DND-41 (cell line): ENCODE results near the gene OR13A1.
"Not testable (repeated sequence)": the region's sequence is repeated elsewhere in the genome, so short reads cannot be mapped to it uniquely, and the experiment has no call there.

ENCODE experiments used
- ATAC-seq: fragments of 200-7000 bp; cut with Tn5 transposase; 3 replicates; pipeline ENCODE4 v1.9.1; 2021; ENCODE audit warnings: low read depth; ENCODE audit not compliant: insufficient read depth
- DNase-seq: peaks from one replicate; pipeline ENCODE4 v3.0.0-alpha.2; 2020
- H2AFZ ChIP-seq: 2 replicates; pipeline ENCODE4 v1.6.0; 2012; ENCODE audit warnings: low read depth, low read length
- H3K27ac ChIP-seq: 2 replicates; pipeline ENCODE4 v1.5.1; 2012; ENCODE audit warnings: low read length, inconsistent platforms
- H3K27me3 ChIP-seq: fragments of 200-600 bp; sonication (generic); 2 replicates; pipeline ENCODE4 v1.6.0; 2012; ENCODE audit warnings: low read length, mild to moderate bottlenecking, inconsistent platforms; ENCODE audit not compliant: insufficient read depth, poor library complexity
- H3K36me3 ChIP-seq: 2 replicates; pipeline ENCODE4 v1.5.1; 2012; ENCODE audit warnings: low read length, inconsistent platforms; ENCODE audit not compliant: insufficient read depth
- H3K4me1 ChIP-seq: 2 replicates; pipeline ENCODE4 v1.5.1; 2012; ENCODE audit warnings: mild to moderate bottlenecking, low read length; ENCODE audit not compliant: insufficient read depth
- H3K4me2 ChIP-seq: 2 replicates; pipeline ENCODE4 v1.6.0; 2012; ENCODE audit warnings: mild to moderate bottlenecking, moderate library complexity, low read length, inconsistent platforms; ENCODE audit not compliant: insufficient read depth
- H3K4me3 ChIP-seq, 2 experiments: fragments of 200-600 bp in 1 of 2; shearing (Covaris generic) in 1 of 2; 2 replicates each; pipeline ENCODE4 v1.5.1; 2012 to 2016; ENCODE audit warnings: inconsistent platforms in 2 of 2, low read length in 2 of 2, mild to moderate bottlenecking in 2 of 2, low read depth in 1 of 2, moderate library complexity in 1 of 2
- H3K79me2 ChIP-seq: 2 replicates; pipeline ENCODE4 v1.6.0; 2012; ENCODE audit warnings: low read length, inconsistent platforms; ENCODE audit not compliant: insufficient read depth
- H3K9ac ChIP-seq: 2 replicates; pipeline ENCODE4 v1.6.0; 2012; ENCODE audit warnings: low read depth, mild to moderate bottlenecking, inconsistent platforms, low read length, moderate library complexity
- H3K9me3 ChIP-seq: 2 replicates; pipeline ENCODE4 v1.5.1; 2012; ENCODE audit warnings: low read length, moderate library complexity, mild to moderate bottlenecking, inconsistent platforms; ENCODE audit not compliant: insufficient read depth, severe bottlenecking
- H4K20me1 ChIP-seq: 2 replicates; pipeline ENCODE4 v1.6.0; 2012; ENCODE audit warnings: low read length; ENCODE audit not compliant: insufficient read depth
- CTCF ChIP-seq: IDR thresholded peaks from 2 replicates; pipeline ENCODE4 v1.5.1; 2012; ENCODE audit warnings: borderline replicate concordance, low read length, moderate library complexity, mild to moderate bottlenecking; ENCODE audit not compliant: poor library complexity, severe bottlenecking; ENCODE audit errors: extremely low read depth
- EZH2 ChIP-seq: IDR thresholded peaks from 3 replicates; pipeline ENCODE4 v1.6.1; 2012; ENCODE audit warnings: borderline replicate concordance, low read depth, mild to moderate bottlenecking, moderate library complexity, low read length, inconsistent platforms; ENCODE audit not compliant: severe bottlenecking

Gene OR13A1

GRCh38 chr10:45280113-45280760, 35.2 kb downstream of the OR13A1 start:
- H3K9ac ChIP-seq, result no peak overlapping the region
- H3K4me1 ChIP-seq, result no peaks in the 10 kb centered on the region
- no peaks in the 10 kb centered on the region for H3K36me3 ChIP-seq
- no peak overlapping the region for H3K4me3 ChIP-seq
- peaks cover 19% of the 10 kb centered on the region for H3K27me3 ChIP-seq
- TF ChIP-seq CTCF (no peak), EZH2 (no peak)
- no peak for ATAC-seq
- H4K20me1 ChIP-seq, result no peaks in the 10 kb centered on the region
- H2AFZ ChIP-seq, result no peak overlapping the region
- no peak for DNase-seq
- no peaks in the 10 kb centered on the region for H3K9me3 ChIP-seq
- no peak overlapping the region for H3K4me2 ChIP-seq
- H3K79me2 ChIP-seq, result no peaks in the 10 kb centered on the region
- H3K27ac ChIP-seq, result no peak overlapping the region

DNA sequence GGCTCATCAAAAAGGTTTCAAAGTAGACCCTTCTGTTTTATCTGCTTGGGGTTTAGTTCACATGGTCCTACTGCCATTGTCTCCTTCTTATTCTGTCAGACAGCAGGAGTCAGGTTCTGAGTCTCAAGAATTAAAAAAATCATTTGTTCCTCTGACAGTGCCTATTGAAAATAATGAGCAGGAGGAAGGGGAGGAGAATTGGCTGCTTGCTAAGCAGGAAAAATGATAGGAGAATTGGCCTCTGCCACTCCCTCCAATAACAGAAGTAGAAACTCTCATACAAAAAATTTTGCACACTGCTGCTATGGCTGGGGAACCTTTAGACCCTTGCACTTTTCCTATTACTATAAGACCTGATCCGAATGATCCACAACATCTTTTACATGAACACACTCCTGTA, 35.7 kb downstream of the OR13A1 start:
- H3K4me1 ChIP-seq, result no peaks in the 10 kb centered on the region

DNA sequence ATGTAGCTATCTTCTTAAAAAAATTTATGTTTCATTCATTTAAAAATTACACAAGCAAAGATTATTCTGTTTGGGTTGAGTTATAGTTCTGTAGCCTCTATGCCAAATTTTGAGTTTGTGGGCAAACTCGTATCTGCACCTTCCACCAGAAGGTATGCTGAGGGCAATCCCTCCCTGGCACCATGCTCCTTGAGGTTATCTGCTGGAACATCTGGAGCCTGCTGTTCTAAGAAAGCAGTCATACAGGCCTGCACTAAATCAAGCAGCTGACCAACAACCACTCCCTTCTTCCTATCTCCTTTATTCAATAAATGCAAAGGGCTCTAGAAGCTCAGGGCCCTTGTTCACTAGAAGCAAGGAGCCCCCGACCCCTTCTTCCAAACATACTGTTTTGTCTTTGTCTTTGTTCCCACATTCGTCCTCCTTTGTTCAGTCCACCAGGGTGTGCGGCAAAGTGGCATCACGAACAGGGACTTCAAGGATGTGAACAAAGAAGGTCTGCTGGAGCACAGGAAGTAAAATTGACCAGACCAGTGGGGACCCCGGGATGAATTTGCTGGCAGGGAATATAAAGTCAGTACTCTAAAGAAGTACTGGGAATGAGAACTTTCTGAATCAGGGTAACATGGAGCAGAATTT, 36.4 kb downstream of the OR13A1 start:
- no peaks in the 10 kb centered on the region for H3K9me3 ChIP-seq
- no peak overlapping the region for H3K4me2 ChIP-seq
- no peak overlapping the region for H2AFZ ChIP-seq
- no peaks in the 10 kb centered on the region for H3K4me1 ChIP-seq
- TF ChIP-seq CTCF (no peak), EZH2 (no peak)
- H3K27me3 ChIP-seq, result peaks cover 19% of the 10 kb centered on the region
- no peak overlapping the region for H3K4me3 ChIP-seq
- H3K79me2 ChIP-seq, result no peaks in the 10 kb centered on the region
- no peak for ATAC-seq
- H3K36me3 ChIP-seq, result no peaks in the 10 kb centered on the region
- no peak for DNase-seq
- H3K27ac ChIP-seq, result no peak overlapping the region
- H3K9ac ChIP-seq, result no peak overlapping the region
- no peaks in the 10 kb centered on the region for H4K20me1 ChIP-seq

More for the DNA sequence above, 35.7 kb downstream of the OR13A1 start:
- Histone ChIP-seq H4K20me1 (no peaks in the 10 kb centered on the region), H3K79me2 (no peaks in the 10 kb centered on the region), H3K9me3 (no peaks in the 10 kb centered on the region), H3K27ac (no peak overlapping the region), H3K9ac (no peak overlapping the region), H3K4me3 (no peak overlapping the region), H3K27me3 (peaks cover 19% of the 10 kb centered on the region), H3K4me2 (no peak overlapping the region), H3K36me3 (no peaks in the 10 kb centered on the region), H2AFZ (no peak overlapping the region)
- TF ChIP-seq EZH2, result no peak
- no peak for TF ChIP-seq CTCF
- ATAC-seq, result no peak
- DNase-seq, result no peak

GRCh38 chr10:45276146-45276545, 39.3 kb downstream of the OR13A1 start:
- H4K20me1 ChIP-seq, H3K4me3 ChIP-seq, H3K27ac ChIP-seq, H2AFZ ChIP-seq, DNase-seq, H3K79me2 ChIP-seq, H3K9me3 ChIP-seq, H3K4me1 ChIP-seq, H3K4me2 ChIP-seq, H3K36me3 ChIP-seq, ATAC-seq, H3K9ac ChIP-seq: not testable (repeated sequence)
- peaks cover 16% of the 10 kb centered on the region for H3K27me3 ChIP-seq
